ENCODE data around the gene RHCE.

Gene RHCE

GRCh38 chr1:25462732-25463131 lies 42.1 kb upstream of the RHCE start:
- TF ChIP-seq TAF1 (IDR thresholded peaks at IDR 0.05; ENCODE audit: borderline replicate concordance, insufficient read depth, low read length) (no peak), REST (IDR thresholded peaks at IDR 0.05; ENCODE audit: insufficient read depth in 1 of 2, low read depth in 2 of 2, low read length in 2 of 2) (no peak), POLR2AphosphoS5 (IDR thresholded peaks at IDR 0.05; ENCODE audit: low read depth, low read length) (no peak), SIN3A (IDR thresholded peaks at IDR 0.05; ENCODE audit: borderline replicate concordance, insufficient read depth, low read length) (no peak), FOXP2 (optimal IDR thresholded peaks at IDR 0.05; ENCODE audit: borderline replicate concordance, extremely low read depth, extremely low read length, insufficient read depth) (no peak)

- no peak for TF ChIP-seq TAF1 (IDR thresholded peaks at IDR 0.05; ENCODE audit: borderline replicate concordance, insufficient read depth, low read length)
- TF ChIP-seq FOXP2 (optimal IDR thresholded peaks at IDR 0.05; ENCODE audit: borderline replicate concordance, extremely low read depth, extremely low read length, insufficient read depth) = no peak
- no peak for TF ChIP-seq REST (IDR thresholded peaks at IDR 0.05; ENCODE audit: insufficient read depth in 1 of 2, low read depth in 2 of 2, low read length in 2 of 2)
- TF ChIP-seq SIN3A (IDR thresholded peaks at IDR 0.05; ENCODE audit: borderline replicate concordance, insufficient read depth, low read length) = no peak
- no peak for TF ChIP-seq POLR2AphosphoS5 (IDR thresholded peaks at IDR 0.05; ENCODE audit: low read depth, low read length)
These were observed 41.2 kb upstream of the RHCE start for GRCh38 chr1:25461849-25462248.

- TF ChIP-seq REST (IDR thresholded peaks at IDR 0.05; ENCODE audit: insufficient read depth in 1 of 2, low read depth in 2 of 2, low read length in 2 of 2) = no peak
- no peak for TF ChIP-seq POLR2AphosphoS5 (IDR thresholded peaks at IDR 0.05; ENCODE audit: low read depth, low read length)
- TF ChIP-seq TAF1 (IDR thresholded peaks at IDR 0.05; ENCODE audit: borderline replicate concordance, insufficient read depth, low read length) = no peak
These were observed 39.4 kb upstream of the RHCE start for GRCh38 chr1:25460020-25460419.

- TF ChIP-seq POLR2AphosphoS5 (IDR thresholded peaks at IDR 0.05; ENCODE audit: low read depth, low read length) (no peak), TAF1 (IDR thresholded peaks at IDR 0.05; ENCODE audit: borderline replicate concordance, insufficient read depth, low read length) (no peak), REST (IDR thresholded peaks at IDR 0.05; ENCODE audit: insufficient read depth in 1 of 2, low read depth in 2 of 2, low read length in 2 of 2) (no peak), SIN3A (IDR thresholded peaks at IDR 0.05; ENCODE audit: borderline replicate concordance, insufficient read depth, low read length) (no peak), FOXP2 (optimal IDR thresholded peaks at IDR 0.05; ENCODE audit: borderline replicate concordance, extremely low read depth, extremely low read length, insufficient read depth) (no peak)
These were observed 38.1 kb upstream of the RHCE start for GRCh38 chr1:25458541-25459298.

Measured in PFSK-1 (cell line).